HG02943 (cell line): ENCODE measurements around the gene GCGR.

ENCODE experiments used
- ATAC-seq: cut with Tn5 transposase; IDR thresholded peaks from one replicate; pipeline ENCODE4 v1.9.1; 2021; ENCODE audit warnings: mild to moderate bottlenecking, low read depth, moderate library complexity; ENCODE audit not compliant: unreplicated experiment

Gene GCGR

GRCh38 chr17:81803728-81804558 lies at the start of gene GCGR:
TSS of gene GCGR (plus strand) at chr17:81804150. CDS start at chr17:81809019, 4,869 bp downstream.
- ATAC-seq, result no peak

DNA sequence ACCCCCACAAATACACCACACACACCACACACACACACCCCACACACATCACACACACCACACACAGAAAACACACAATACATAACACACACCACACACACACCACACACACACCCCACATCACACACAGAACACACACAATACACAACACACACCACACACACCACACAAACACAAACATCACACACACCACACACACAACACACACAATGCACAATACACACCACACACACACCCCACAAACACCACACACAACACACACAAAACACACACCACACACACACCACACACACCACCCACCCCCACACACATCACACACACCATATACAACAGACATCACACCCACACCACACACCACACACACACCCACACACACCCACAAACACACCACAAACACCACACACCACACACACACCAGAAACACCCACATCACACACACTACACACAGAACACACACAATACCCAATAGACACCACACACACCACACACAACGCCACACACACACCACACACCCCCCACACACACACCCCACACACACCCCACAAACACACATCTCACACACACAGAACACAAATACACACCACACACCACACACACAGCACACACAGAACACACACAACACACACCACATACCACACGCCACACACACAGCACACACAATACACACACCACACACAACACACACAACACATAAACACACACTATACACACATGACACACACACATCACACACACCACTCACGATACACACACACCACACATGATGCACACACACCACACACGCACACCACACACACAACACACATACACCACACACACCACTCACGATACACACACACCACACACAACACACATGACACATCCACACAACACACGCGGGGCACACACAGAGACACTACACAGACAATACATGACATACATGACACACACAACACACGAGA lies 11.0 kb upstream of the GCGR start:
- no peak for ATAC-seq

DNA sequence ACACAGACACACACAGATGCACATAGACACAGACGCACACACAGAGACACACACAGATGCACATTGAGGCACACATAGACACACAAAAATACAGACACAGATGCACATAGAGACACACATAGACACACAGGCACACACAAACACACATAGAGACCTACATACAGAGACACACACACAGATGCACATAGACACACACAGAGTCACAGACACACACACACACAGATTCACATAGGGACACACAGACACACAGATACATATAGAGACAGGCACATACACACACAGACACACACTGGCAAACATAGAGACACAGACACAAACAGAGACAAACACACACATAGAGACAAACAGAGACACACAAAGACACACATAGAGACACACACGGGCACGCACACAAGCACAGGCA lies 9.9 kb upstream of the GCGR start:
- ATAC-seq, result no peak

DNA sequence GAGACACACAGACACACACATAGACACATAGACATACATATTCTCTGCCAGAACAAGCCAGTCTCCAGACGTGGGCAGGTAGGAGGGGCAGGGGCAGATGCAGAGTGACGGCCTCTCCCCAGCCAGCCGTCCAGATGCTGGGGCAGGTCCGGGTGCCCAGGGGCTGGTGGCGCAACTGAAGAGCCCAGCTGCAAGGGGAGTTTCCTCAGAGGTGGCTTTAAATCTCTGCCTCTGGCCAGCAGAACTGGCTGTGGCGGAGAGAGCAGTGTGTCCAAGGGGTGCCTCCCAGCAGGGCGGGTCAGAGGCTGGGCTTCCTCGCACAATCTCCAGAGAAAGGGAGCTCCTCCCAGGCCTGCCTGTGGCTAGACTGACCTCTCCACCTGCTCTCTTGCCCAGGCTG lies 9.4 kb upstream of the GCGR start:
- no peak for ATAC-seq

GRCh38 chr17:81801327-81801726 lies 2.6 kb upstream of the GCGR start:
- ATAC-seq, result no peak

- no peak for ATAC-seq
These were observed 1.7 kb upstream of the GCGR start for GRCh38 chr17:81802048-81802758.

- no peak for ATAC-seq
These were observed 900 bp upstream of the GCGR start for GRCh38 chr17:81802856-81803643.

- ATAC-seq, result no peak
These were observed 829 bp downstream of the GCGR start for GRCh38 chr17:81804559-81805399.

DNA sequence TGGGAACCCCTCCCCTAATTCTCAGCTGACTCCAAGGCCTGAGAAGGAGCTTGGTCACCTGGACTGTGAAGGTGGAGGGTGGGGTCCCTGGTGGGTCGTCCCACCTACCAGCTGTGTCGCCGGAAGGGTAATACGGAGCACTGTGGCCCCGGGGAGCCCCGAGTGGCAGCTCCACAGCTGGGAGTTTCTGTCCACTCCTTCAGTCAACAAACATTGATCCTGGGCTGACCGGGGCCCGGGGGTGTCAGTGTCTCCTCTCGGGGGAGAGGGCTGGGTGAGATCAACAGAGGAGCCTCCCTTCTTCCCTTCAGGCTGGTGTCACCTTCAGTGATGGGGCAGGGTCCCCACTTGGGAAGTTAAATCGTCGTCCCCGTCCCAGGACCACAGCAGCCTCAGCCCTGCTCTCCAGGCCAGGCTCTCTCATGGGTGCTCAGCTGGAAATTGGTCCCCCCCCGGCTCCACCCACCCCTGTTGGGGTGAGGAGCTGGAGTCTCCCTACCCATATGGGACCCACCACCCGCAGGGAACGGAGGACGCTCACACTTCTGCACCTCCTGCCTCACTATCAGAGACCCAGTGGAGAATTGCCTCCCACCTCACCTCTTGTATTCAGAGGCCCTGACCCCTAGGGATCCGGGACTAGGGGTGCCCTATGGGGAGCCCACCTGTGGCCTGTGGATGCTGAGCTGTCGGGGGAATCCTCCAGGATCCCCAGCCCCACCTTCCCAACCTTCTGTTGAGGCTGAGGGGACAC lies 1.9 kb downstream of the GCGR start:
- ATAC-seq, result no peak

- no peak for ATAC-seq
These were observed 2.7 kb downstream of the GCGR start for GRCh38 chr17:81806461-81807209.

DNA sequence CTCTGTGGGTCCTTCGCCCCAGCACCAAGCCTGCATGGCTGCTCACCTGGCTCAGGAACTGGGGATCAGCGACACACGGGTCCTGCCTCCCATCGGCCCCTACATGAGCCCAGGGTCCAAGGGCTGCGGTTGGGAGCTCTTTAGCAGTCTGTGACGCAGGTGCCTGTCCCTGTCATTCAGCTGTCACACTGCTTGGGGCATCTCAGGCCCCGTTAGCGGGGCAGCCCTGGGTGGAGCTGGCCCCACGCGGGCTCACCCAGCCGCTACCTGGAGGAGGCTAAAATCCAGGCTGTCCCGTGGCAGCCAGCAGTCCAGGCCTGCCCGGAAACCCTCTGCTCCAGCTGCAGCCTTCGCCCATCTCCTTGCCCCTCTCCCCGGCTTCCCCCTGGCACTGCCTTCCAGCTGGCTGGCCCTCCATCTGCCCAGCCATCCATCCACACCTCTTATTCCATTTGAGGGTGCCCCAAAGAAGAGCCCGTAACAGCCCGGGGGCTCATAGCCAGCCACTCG lies 3.3 kb downstream of the GCGR start:
- no peak for ATAC-seq

- ATAC-seq, result no peak
These were observed 3.9 kb downstream of the GCGR start for GRCh38 chr17:81807839-81808238.

DNA sequence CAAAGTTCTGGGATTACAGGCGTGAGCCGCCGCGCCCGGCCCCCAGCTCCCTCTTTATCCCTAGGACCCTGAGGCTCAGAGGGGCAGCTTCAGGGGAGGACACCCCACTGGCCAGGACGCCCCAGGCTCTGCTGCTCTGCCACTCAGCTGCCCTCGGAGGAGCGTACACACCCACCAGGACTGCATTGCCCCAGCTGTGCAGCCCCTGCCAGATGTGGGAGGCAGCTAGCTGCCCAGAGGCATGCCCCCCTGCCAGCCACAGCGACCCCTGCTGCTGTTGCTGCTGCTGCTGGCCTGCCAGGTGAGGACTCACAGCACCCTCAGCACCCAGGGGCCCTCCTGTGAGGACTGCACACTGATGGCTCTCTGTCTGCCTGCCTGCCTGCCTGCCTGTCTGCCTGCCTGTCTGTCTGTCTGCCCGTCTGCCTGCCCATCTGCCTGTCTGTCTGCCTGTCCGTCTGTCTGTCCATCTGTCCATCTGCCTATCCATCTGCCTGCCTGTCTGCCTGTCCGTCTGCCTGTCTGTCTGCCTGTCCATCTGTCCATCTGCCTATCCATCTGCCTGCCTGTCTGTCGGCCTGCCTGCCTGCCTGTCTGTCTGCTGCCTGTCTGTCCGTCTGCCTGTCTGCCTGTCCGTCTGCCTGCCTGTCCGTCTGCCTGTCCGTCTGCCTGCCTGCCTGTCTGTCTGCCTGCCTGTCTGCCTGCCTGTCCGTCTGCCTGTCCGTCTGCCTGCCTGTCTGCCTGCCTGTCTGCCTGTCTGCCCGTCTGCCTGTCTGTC lies 5.0 kb downstream of the GCGR start:
- no peak for ATAC-seq

DNA sequence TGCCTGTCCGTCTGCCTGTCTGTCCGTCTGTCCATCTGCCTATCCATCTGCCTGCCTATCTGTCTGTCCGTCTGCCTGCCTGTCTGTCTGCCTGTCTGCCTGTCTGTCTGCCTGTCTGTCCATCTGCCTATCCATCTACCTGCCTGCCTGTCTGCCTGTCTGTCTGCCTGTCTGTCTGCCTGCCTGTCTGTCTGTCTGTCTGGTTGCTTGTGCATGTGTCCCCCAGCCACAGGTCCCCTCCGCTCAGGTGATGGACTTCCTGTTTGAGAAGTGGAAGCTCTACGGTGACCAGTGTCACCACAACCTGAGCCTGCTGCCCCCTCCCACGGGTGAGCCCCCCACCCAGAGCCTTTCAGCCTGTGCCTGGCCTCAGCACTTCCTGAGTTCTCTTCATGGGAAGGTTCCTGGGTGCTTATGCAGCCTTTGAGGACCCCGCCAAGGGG lies 5.6 kb downstream of the GCGR start:
- ATAC-seq, result no peak

- ATAC-seq, result no peak
These were observed 6.5 kb downstream of the GCGR start for GRCh38 chr17:81810476-81810875.

DNA sequence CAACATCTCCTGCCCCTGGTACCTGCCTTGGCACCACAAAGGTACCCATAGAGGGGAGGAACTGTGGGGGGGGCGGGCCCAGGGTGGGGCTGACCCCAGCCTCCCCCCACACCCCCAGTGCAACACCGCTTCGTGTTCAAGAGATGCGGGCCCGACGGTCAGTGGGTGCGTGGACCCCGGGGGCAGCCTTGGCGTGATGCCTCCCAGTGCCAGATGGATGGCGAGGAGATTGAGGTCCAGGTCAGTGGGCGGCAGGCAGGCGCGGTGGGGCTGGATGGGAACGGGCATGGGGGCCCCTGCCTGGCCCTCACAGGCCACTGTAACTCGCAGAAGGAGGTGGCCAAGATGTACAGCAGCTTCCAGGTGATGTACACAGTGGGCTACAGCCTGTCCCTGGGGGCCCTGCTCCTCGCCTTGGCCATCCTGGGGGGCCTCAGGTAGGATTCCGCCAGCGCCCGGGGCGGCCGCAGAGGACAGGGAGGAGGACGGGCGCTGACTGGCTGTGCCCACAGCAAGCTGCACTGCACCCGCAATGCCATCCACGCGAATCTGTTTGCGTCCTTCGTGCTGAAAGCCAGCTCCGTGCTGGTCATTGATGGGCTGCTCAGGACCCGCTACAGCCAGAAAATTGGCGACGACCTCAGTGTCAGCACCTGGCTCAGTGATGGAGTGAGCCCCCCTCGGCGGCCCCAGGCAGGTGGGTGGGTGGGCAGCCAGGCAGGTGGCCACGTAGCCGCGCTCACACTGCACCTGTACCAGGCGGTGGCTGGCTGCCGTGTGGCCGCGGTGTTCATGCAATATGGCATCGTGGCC lies 7.1 kb downstream of the GCGR start:
- no peak for ATAC-seq
